Fibroblast of lung (primary cell): ENCODE results near the gene NCK2. TPM values are rescaled to one million over a fixed set of nuclear protein-coding genes. Genes with fewer than 3 reads are reported as not detected.

Experiments
- DNase-seq, 2 donors: peaks; one replicate each; pipeline versions ENCODE4 v3.0.0 to v3.0.0-alpha.2; 2010; ENCODE audit warnings: low read depth in 2 of 2
- H2AFZ ChIP-seq: 2 replicates; pipeline ENCODE4 v1.5.1; 2012; ENCODE audit warnings: low read length, control low read depth, inconsistent platforms
- H3K27ac ChIP-seq: 2 replicates; pipeline ENCODE4 v1.5.1; 2011; ENCODE audit warnings: low read length, control low read depth; ENCODE audit not compliant: insufficient read depth
- H3K27me3 ChIP-seq: 2 replicates; pipeline ENCODE4 v1.5.1; 2011; ENCODE audit warnings: mild to moderate bottlenecking, low read length; ENCODE audit not compliant: control insufficient read depth, insufficient read depth
- H3K36me3 ChIP-seq: 2 replicates; pipeline ENCODE4 v1.5.1; 2011; ENCODE audit warnings: low read length; ENCODE audit not compliant: control insufficient read depth, insufficient read depth
- H3K4me1 ChIP-seq: 2 replicates; pipeline ENCODE4 v1.5.1; 2011; ENCODE audit warnings: low read length; ENCODE audit not compliant: control insufficient read depth, insufficient read depth; ENCODE audit errors: extremely low read depth
- H3K4me2 ChIP-seq: 2 replicates; pipeline ENCODE4 v1.5.1; 2011; ENCODE audit warnings: low read length, control low read depth; ENCODE audit not compliant: insufficient read depth; ENCODE audit errors: extremely low read depth
- H3K4me3 ChIP-seq, 4 experiments: fragments of 200-600 bp in 1 of 4; sonication (generic) in 1 of 4; replicated peaks in 1 of 4; 2 replicates each; pipeline ENCODE4 v1.5.1; 2011 to 2016; ENCODE audit warnings: low read length in 4 of 4, low read depth in 3 of 4, mild to moderate bottlenecking in 3 of 4, control low read depth in 2 of 4, inconsistent platforms in 1 of 4, mixed read lengths in 1 of 4; ENCODE audit not compliant: insufficient read depth in 1 of 4; ENCODE audit errors: control extremely low read depth in 1 of 4
- H3K79me2 ChIP-seq: 2 replicates; pipeline ENCODE4 v1.5.1; 2012; ENCODE audit warnings: mild to moderate bottlenecking, low read length, inconsistent platforms; ENCODE audit not compliant: control insufficient read depth, insufficient read depth
- H3K9ac ChIP-seq: 2 replicates; pipeline ENCODE4 v1.5.1; 2011; ENCODE audit warnings: mild to moderate bottlenecking, low read length, control low read depth; ENCODE audit not compliant: insufficient read depth
- H3K9me3 ChIP-seq: 2 replicates; pipeline ENCODE4 v1.5.1; 2012; ENCODE audit warnings: low read depth, low read length; ENCODE audit not compliant: control insufficient read depth, insufficient read depth
- H4K20me1 ChIP-seq: 2 replicates; pipeline ENCODE4 v1.5.1; 2011; ENCODE audit warnings: low read length; ENCODE audit not compliant: control insufficient read depth, insufficient read depth; ENCODE audit errors: extremely low read depth
- EZH2 ChIP-seq: IDR thresholded peaks from 2 replicates; pipeline ENCODE4 v1.5.1; 2012; ENCODE audit warnings: low read length, control low read depth, mild to moderate bottlenecking; ENCODE audit errors: missing control alignments
- polyA plus RNA-seq, 2 donors: library from polyadenylated mRNA; depleted of rRNA in 1 of 2; stranded (reverse) in 1 of 2; unstranded in 1 of 2; fragments of >200 nt; gene quantifications; 2 replicates each; pipeline ENCODE4 v1.2.1, GENCODE V29; 2011 to 2012; ENCODE audit warnings: missing spikeins in 1 of 2
- total RNA-seq: library from RNA; depleted of rRNA; stranded (reverse); fragments of >200 nt; gene quantifications from 2 replicates; pipeline ENCODE4 v1.2.1, GENCODE V29; 2014
- TF ChIP-seq, protein P1 (sequence below), 2 donors: IDR thresholded peaks in 1 of 2; conservative IDR thresholded peaks in 1 of 2; 1 replicate in 1 of 2; 2 replicates in 1 of 2; pipeline ENCODE4 v1.5.1; 2011 to 2012; ENCODE audit warnings: low read length in 2 of 2, control low read depth in 1 of 2, inconsistent platforms in 1 of 2, low read depth in 1 of 2, mild to moderate bottlenecking in 1 of 2

Gene NCK2
- total and polyA plus RNA-seq, 2 donors (not counting 1 experiment from before 2014, with no cell fraction given): 25.4 to 51.3 TPM

DNA sequence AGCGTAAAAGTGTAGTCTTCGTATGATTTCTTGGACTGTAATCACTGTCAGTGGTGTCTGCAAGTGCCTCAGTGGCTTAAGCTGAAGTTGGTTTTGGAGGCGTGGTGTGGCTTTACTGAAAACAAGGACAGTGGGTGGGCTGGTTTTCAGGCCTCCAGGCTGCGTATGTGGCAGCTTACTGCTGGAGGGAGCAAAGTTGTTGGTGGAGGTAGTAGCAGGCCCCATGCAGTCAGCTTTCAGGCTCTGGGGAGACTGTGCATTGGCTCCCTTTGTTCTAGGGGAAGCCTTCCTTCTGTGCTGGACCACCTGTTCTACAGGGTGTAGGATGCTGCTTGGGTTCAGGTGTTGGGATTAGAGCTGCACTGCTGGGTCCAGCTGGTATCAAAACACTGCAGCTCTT, 91.6 kb downstream of the NCK2 start:
- Histone ChIP-seq H4K20me1 (no peaks in the 10 kb centered on the region), H3K79me2 (peaks cover 3% of the 10 kb centered on the region), H3K9ac (no peak overlapping the region), H3K4me1 (no peaks in the 10 kb centered on the region), H3K4me2 (no peak overlapping the region), H3K36me3 (no peaks in the 10 kb centered on the region), H3K27ac (no peak overlapping the region), H3K9me3 (no peaks in the 10 kb centered on the region), H2AFZ (no peak overlapping the region), H3K27me3 (no peaks in the 10 kb centered on the region), H3K4me3 (no peak overlapping the region)
- no peak for TF ChIP-seq EZH2
- TF ChIP-seq, protein P1, sequence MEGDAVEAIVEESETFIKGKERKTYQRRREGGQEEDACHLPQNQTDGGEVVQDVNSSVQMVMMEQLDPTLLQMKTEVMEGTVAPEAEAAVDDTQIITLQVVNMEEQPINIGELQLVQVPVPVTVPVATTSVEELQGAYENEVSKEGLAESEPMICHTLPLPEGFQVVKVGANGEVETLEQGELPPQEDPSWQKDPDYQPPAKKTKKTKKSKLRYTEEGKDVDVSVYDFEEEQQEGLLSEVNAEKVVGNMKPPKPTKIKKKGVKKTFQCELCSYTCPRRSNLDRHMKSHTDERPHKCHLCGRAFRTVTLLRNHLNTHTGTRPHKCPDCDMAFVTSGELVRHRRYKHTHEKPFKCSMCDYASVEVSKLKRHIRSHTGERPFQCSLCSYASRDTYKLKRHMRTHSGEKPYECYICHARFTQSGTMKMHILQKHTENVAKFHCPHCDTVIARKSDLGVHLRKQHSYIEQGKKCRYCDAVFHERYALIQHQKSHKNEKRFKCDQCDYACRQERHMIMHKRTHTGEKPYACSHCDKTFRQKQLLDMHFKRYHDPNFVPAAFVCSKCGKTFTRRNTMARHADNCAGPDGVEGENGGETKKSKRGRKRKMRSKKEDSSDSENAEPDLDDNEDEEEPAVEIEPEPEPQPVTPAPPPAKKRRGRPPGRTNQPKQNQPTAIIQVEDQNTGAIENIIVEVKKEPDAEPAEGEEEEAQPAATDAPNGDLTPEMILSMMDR (conservative IDR thresholded peaks at IDR 0.05 in 1 of 2, IDR thresholded peaks at IDR 0.05 in 1 of 2; ENCODE audit: low read depth in 1 of 2, low read length in 2 of 2): no peak
- no peak for DNase-seq

GRCh38 chr2:105836840-105837692, 92.4 kb downstream of the NCK2 start:
- H3K4me1 ChIP-seq: no peaks in the 10 kb centered on the region
- H2AFZ ChIP-seq: no peak overlapping the region
- H3K9ac ChIP-seq: no peak overlapping the region
- peaks cover 3% of the 10 kb centered on the region for H3K79me2 ChIP-seq
- DNase-seq: no peak
- H4K20me1 ChIP-seq: no peaks in the 10 kb centered on the region
- no peak for TF ChIP-seq EZH2
- TF ChIP-seq, protein P1 (conservative IDR thresholded peaks at IDR 0.05 in 1 of 2, IDR thresholded peaks at IDR 0.05 in 1 of 2; ENCODE audit: low read depth in 1 of 2, low read length in 2 of 2): no peak
- no peak overlapping the region for H3K27ac ChIP-seq
- no peak overlapping the region for H3K4me3 ChIP-seq
- H3K9me3 ChIP-seq: no peaks in the 10 kb centered on the region
- H3K4me2 ChIP-seq: no peak overlapping the region
- H3K36me3 ChIP-seq: no peaks in the 10 kb centered on the region
- no peaks in the 10 kb centered on the region for H3K27me3 ChIP-seq

DNA sequence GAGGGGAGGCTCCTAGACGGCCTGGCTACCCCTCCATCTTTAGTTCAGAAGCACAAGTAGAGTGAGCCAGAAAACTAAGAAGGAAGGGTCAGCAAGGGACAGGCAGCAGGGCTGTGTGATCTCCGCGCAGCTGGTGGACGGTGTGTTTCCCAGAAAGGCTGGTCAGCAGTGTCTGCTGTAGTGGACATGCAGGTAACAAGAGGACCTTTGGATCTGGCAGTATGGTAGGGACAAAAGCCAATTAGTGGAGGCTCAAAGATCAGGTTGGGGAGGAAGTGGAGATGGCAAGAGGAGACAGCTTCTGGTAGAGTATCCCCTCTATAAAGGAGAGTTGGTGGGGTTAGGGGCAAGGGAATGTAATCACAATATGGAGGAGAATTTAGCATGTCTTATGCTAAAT, 95.1 kb downstream of the NCK2 start:
- no peak overlapping the region for H2AFZ ChIP-seq
- H3K9ac ChIP-seq: no peak overlapping the region
- H3K4me2 ChIP-seq: no peak overlapping the region
- DNase-seq: no peak
- TF ChIP-seq EZH2: no peak
- TF ChIP-seq, protein P1 (conservative IDR thresholded peaks at IDR 0.05 in 1 of 2, IDR thresholded peaks at IDR 0.05 in 1 of 2; ENCODE audit: low read depth in 1 of 2, low read length in 2 of 2): no peak
- no peak overlapping the region for H3K4me3 ChIP-seq
- peaks cover 3% of the 10 kb centered on the region for H3K79me2 ChIP-seq
- H4K20me1 ChIP-seq: no peaks in the 10 kb centered on the region
- no peaks in the 10 kb centered on the region for H3K36me3 ChIP-seq
- H3K4me1 ChIP-seq: no peaks in the 10 kb centered on the region
- no peak overlapping the region for H3K27ac ChIP-seq
- no peaks in the 10 kb centered on the region for H3K9me3 ChIP-seq
- H3K27me3 ChIP-seq: no peaks in the 10 kb centered on the region
